Measurements from ENCODE around the gene RUBCNL. TPM values are rescaled to one million over a fixed set of nuclear protein-coding genes. Genes with fewer than 3 reads are reported as not detected.

RUBCNL gene
- total RNA-seq, 1 experiment from 2014 or later = not detected

GRCh38 chr13:46403851-46404732 is 17.0 kb upstream of the RUBCNL start:
- H3K27me3 Mint-ChIP-seq (ENCODE audit: unreplicated experiment) = peaks cover 50% of the 10 kb centered on the region
- DNase-seq = no peak
- no peaks in the 10 kb centered on the region for H3K36me3 Mint-ChIP-seq (ENCODE audit: insufficient read depth, unreplicated experiment)
- H3K9me3 Mint-ChIP-seq (ENCODE audit: low read depth, unreplicated experiment) = no peaks in the 10 kb centered on the region
- H3K4me1 Mint-ChIP-seq (ENCODE audit: low read depth, unreplicated experiment) = no peaks in the 10 kb centered on the region
- CTCF ChIA-PET = no interaction called here
- H3K27ac Mint-ChIP-seq (ENCODE audit: unreplicated experiment) = no peak overlapping the region
- TF ChIP-seq CTCF (IDR thresholded peaks at IDR 0.05; ENCODE audit: unreplicated experiment) = no peak
- intact Hi-C loops (cut with micrococcal nuclease; ENCODE audit: unreplicated experiment) = no loop called here
- H3K4me3 Mint-ChIP-seq (ENCODE audit: low read depth, unreplicated experiment) = no peak overlapping the region
- BruUV-seq (replicated peaks) = no TSS peak

- CTCF ChIA-PET = no interaction called here
- no peak for TF ChIP-seq CTCF (IDR thresholded peaks at IDR 0.05; ENCODE audit: unreplicated experiment)
- Mint-ChIP-seq H3K4me1 (ENCODE audit: low read depth, unreplicated experiment) (no peaks in the 10 kb centered on the region), H3K27me3 (ENCODE audit: unreplicated experiment) (peaks cover 50% of the 10 kb centered on the region), H3K4me3 (ENCODE audit: low read depth, unreplicated experiment) (no peak overlapping the region), H3K9me3 (ENCODE audit: low read depth, unreplicated experiment) (no peaks in the 10 kb centered on the region), H3K36me3 (ENCODE audit: insufficient read depth, unreplicated experiment) (no peaks in the 10 kb centered on the region), H3K27ac (ENCODE audit: unreplicated experiment) (no peak overlapping the region)
- no peak for DNase-seq
- no TSS peak for BruUV-seq (replicated peaks)
- intact Hi-C loops (cut with micrococcal nuclease; ENCODE audit: unreplicated experiment) = no loop called here
These were observed 15.1 kb upstream of the RUBCNL start for GRCh38 chr13:46402178-46402577.

- H3K27me3 Mint-ChIP-seq (ENCODE audit: unreplicated experiment) = peaks cover 50% of the 10 kb centered on the region
- no TSS peak for BruUV-seq (replicated peaks)
- no peak overlapping the region for H3K27ac Mint-ChIP-seq (ENCODE audit: unreplicated experiment)
- intact Hi-C loops (cut with micrococcal nuclease; ENCODE audit: unreplicated experiment) = no loop called here
- no peaks in the 10 kb centered on the region for H3K9me3 Mint-ChIP-seq (ENCODE audit: low read depth, unreplicated experiment)
- H3K36me3 Mint-ChIP-seq (ENCODE audit: insufficient read depth, unreplicated experiment) = no peaks in the 10 kb centered on the region
- TF ChIP-seq CTCF (IDR thresholded peaks at IDR 0.05; ENCODE audit: unreplicated experiment) = no peak
- CTCF ChIA-PET = no interaction called here
- DNase-seq = no peak
- no peak overlapping the region for H3K4me3 Mint-ChIP-seq (ENCODE audit: low read depth, unreplicated experiment)
- H3K4me1 Mint-ChIP-seq (ENCODE audit: low read depth, unreplicated experiment) = no peaks in the 10 kb centered on the region
These were observed 14.4 kb upstream of the RUBCNL start for GRCh38 chr13:46401432-46401831.

- DNase-seq = no peak
- intact Hi-C loops (cut with micrococcal nuclease; ENCODE audit: unreplicated experiment) = no loop called here
- CTCF ChIA-PET = no interaction called here
- Mint-ChIP-seq H3K4me3 (ENCODE audit: low read depth, unreplicated experiment) (no peak overlapping the region), H3K9me3 (ENCODE audit: low read depth, unreplicated experiment) (no peaks in the 10 kb centered on the region), H3K36me3 (ENCODE audit: insufficient read depth, unreplicated experiment) (no peaks in the 10 kb centered on the region), H3K27ac (ENCODE audit: unreplicated experiment) (no peak overlapping the region), H3K27me3 (ENCODE audit: unreplicated experiment) (no peaks in the 10 kb centered on the region), H3K4me1 (ENCODE audit: low read depth, unreplicated experiment) (no peaks in the 10 kb centered on the region)
- no TSS peak for BruUV-seq (replicated peaks)
- no peak for TF ChIP-seq CTCF (IDR thresholded peaks at IDR 0.05; ENCODE audit: unreplicated experiment)
These were observed 9.3 kb upstream of the RUBCNL start for GRCh38 chr13:46396341-46396740.
